NCI-H774 (cell line): ENCODE data around the gene CLIC2.

Source experiments
- DNase-seq: peaks from one replicate; lab custom pipeline; 2025; lab: John Stamatoyannopoulos, UW

The CLIC2 gene

DNA sequence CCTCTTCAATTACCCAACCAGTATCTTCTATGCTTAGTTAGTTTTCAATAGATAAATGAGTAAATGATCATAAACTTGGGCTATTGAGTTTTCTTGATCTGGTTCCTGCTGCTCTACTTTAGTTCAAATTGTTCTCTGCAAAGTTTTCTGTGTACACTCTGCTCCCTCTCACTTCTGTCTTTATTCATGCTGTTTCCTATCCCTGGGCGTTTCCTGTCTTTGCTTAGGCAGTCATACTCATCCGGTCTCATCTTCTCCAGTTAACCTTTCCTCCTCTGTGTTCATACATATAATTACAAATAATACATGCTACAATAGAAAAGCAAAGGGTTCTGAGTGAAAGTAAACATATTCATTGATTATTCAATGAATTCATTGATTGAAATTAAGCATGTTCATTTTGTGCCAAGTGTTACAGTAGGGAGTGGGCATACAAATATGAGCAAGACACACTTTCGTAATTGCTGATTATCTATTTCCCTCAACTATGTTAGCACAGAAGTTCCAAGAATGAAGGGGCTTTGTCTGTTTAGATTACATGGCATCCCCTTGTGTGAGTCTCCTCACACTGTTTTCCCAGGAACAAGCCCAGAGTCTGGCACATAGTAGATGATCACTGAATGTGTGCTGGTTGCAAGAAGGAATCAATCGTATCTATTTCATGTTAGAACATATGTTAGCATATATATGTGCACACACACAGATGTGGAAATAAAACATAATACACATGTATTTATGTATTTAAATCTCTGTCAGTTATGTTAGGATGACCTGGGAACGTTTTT is 71.3 kb downstream of the CLIC2 start:
- no peak for DNase-seq

DNA sequence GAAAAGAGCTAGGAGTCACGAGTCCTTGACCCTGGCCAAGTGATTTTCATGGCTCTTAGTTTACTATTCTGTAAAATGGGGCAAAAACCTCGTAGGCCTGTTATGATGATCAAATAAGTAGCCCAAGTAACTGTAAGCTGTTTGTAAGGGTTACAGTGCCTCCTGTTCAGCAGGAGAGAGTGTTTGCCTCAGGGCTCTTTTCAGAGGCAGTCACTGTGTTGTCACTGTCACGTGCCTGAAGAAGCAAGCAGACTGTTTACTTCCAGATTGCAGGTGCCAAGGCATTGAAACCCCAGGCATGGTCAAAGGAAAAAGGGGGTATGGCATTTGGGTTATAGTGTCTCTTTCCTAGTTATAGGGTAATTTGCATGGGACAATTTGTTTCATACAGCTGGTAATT is 74.7 kb downstream of the CLIC2 start:
- no peak for DNase-seq

GRCh38 chrX:155251391-155251790 is 83.0 kb downstream of the CLIC2 start:
- no peak for DNase-seq

DNA sequence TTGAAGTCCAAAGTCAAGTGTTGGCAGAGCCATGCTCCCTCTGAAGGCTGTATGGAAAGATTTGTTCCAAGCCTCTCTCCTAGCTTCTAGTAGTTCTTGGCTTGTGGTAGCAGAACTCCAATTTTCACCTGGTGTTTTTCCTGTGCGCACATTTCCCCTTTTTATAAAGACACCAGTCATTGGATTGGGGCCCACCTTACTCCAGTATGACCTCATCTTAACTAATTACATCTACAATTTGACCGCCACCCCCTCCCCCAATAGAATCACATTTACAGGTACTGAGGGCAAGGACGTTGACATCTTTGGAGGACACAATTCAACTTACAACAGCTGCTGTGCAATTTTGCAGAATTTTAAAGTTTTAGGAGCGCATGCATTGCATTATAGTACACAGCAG is 86.9 kb downstream of the CLIC2 start:
- DNase-seq, result no peak

DNA sequence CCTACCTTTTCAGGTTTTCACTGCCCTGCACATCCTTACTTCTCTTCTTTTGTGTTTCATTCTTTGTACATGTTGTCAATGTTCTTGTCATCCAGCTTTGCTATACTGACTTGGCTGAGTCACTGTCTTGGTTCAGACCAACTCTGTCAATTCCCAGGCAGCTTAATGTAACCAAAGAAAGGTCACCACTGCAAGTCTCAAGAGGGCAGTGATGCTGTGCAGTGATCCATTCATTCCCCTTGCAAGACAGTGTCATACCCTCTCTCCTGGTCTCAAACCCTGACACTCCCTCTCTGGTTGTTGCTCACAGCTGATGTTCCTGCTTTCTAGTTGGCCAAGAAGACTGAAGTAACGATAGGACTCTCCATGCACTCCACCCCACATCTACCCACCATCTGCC is 87.7 kb downstream of the CLIC2 start:
- DNase-seq, result no peak

DNA sequence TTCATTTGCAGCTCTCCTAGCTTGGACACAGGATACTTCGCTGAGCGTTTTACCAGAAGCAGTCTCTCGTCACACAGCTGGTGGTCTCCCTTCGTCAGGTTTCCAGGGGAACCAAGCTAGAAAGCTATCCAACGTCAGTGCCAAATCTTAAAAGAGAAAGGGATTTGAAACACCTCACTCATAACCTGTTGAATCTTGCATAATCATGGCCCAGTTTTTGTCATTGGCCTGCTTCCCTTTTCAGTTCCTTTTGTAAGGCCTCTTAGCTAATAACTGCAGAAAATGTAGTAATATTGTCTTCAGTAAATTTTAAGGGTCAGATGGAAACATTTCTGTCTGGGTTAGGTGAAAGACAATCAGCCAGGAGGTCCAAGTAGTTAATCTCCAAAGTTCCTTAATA is 92.1 kb downstream of the CLIC2 start:
- no peak for DNase-seq

DNA sequence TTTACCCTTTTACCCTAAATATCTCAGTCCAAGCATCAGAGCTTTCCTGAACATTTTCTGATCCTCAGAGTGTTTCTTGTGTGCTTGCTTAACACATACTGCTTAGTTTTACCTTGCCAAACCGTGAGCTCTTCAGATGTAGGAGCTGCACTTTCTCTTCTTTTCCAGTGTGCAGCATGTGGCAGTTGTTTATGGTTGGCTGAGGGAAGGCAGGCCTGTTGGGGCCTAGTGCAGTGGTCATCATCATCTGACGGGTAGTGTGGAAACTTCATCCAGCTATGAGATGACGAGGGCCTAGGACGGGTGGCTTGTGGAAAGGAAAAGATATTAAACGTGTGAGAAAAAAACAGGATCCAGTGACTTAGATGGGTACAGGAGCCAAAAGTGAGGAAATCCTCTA is 96.7 kb downstream of the CLIC2 start:
- no peak for DNase-seq

GRCh38 chrX:155235891-155236290 is 98.5 kb downstream of the CLIC2 start:
- DNase-seq, result no peak

DNA sequence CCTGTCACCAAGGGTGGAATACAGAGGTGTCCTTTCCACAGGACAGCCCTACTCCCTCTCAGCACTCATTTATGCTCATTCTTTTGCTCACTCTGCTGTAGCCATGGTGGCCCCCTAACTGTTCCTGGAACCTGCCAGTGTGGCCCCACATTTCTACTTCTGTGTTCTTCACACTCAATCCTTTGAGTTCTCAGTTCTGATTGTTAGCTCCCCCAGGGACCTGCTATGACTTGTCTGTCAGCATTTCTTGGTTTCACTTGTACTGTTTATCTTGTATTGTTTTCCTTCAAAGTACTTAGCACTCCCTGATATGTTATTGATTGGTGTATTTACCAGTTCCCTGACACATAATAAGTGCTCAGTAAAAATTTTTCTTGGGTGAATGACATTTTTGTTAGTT is 103.3 kb downstream of the CLIC2 start:
- no peak for DNase-seq
